ENCODE results near the gene RXFP4.

DNA sequence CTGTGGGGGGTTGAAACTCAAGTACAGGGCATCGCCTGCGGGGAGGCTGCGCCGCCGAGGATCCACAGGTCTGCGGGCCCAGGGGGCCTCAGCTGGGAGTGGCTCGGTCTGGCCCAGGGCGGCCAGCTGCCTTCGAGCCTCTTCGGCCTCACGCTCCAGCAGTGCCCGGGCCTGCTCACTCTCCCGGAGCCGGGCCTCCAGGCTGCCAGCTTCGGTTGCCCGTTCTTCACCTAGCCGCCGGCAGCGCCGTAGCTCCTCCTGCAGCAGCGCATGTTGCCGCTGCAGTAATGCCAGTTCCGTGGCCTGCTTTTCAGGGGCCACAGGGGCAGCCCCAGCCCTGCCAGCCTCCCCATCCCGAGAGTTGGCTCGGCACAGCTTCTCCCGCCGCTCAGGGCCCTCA, 9.4 kb downstream of the RXFP4 start:
- TF ChIP-seq, protein P1, sequence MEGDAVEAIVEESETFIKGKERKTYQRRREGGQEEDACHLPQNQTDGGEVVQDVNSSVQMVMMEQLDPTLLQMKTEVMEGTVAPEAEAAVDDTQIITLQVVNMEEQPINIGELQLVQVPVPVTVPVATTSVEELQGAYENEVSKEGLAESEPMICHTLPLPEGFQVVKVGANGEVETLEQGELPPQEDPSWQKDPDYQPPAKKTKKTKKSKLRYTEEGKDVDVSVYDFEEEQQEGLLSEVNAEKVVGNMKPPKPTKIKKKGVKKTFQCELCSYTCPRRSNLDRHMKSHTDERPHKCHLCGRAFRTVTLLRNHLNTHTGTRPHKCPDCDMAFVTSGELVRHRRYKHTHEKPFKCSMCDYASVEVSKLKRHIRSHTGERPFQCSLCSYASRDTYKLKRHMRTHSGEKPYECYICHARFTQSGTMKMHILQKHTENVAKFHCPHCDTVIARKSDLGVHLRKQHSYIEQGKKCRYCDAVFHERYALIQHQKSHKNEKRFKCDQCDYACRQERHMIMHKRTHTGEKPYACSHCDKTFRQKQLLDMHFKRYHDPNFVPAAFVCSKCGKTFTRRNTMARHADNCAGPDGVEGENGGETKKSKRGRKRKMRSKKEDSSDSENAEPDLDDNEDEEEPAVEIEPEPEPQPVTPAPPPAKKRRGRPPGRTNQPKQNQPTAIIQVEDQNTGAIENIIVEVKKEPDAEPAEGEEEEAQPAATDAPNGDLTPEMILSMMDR (IDR thresholded peaks at IDR 0.05): no peak
- TF ChIP-seq POLR2AphosphoS5 (IDR thresholded peaks at IDR 0.05) (no peak), POLR2A (IDR thresholded peaks at IDR 0.05) (no peak), EP300 (IDR thresholded peaks at IDR 0.05; ENCODE audit: low read depth) (no peak)

All from transverse colon (tissue), 4 donors.